Measurements from ENCODE around the gene SMARCC2. TPM values are rescaled to one million over a fixed set of nuclear protein-coding genes. Genes with fewer than 3 reads are reported as not detected.

SMARCC2 gene
- polyA plus RNA-seq, 2 of the 4 experiments (the other 2 are of a cell fraction): 51.9 to 83.9 TPM

- H3K27ac ChIP-seq: no peak overlapping the region
- no peak for DNase-seq (ENCODE audit: low read depth in 1 of 2, low spot score in 1 of 2)
- TF ChIP-seq MAZ (IDR thresholded peaks at IDR 0.05; ENCODE audit: borderline replicate concordance, low read depth, low read length) (no peak), TP53 (CRISPR knock-in tag; IDR thresholded peaks at IDR 0.05) (no peak), FOSB (CRISPR knock-in tag; IDR thresholded peaks at IDR 0.05) (peak; percentile 25; the same call in 1 of the 2 replicates), HDAC2 (IDR thresholded peaks at IDR 0.05) (no peak), CBX8 (IDR thresholded peaks at IDR 0.05) (no peak), RCOR1 (IDR thresholded peaks at IDR 0.05; ENCODE audit: low read depth, low read length) (no peak), JUN (IDR thresholded peaks at IDR 0.05) (0 out of 5 replicates have a peak, but pooled peaks have one; percentile 0 to 10), POLR2AphosphoS2 (conservative IDR thresholded peaks at IDR 0.05; ENCODE audit: low read length) (peak; percentile 80), POLR2A (IDR thresholded peaks at IDR 0.05; ENCODE audit: low read length) (no peak), RARB (CRISPR knock-in tag; IDR thresholded peaks at IDR 0.05) (no peak), ZNF302 (CRISPR knock-in tag; IDR thresholded peaks at IDR 0.05) (no peak), FOXS1 (CRISPR knock-in tag; IDR thresholded peaks at IDR 0.05) (no peak), NFE2L2 (conservative IDR thresholded peaks at IDR 0.05; ENCODE audit: low read length) (no peak), ZC3H11A (IDR thresholded peaks at IDR 0.05) (no peak), CEBPB (IDR thresholded peaks at IDR 0.05) (no peak), HES2 (IDR thresholded peaks at IDR 0.05) (no peak), RNF2 (IDR thresholded peaks at IDR 0.05; ENCODE audit: borderline replicate concordance, low read depth) (no peak), HOXA7 (CRISPR knock-in tag; IDR thresholded peaks at IDR 0.05) (peak; percentile 21; the same call in 1 of the 2 replicates), CBX2 (IDR thresholded peaks at IDR 0.05; ENCODE audit: borderline replicate concordance, low read depth) (no peak)
- TF ChIP-seq, protein P1, sequence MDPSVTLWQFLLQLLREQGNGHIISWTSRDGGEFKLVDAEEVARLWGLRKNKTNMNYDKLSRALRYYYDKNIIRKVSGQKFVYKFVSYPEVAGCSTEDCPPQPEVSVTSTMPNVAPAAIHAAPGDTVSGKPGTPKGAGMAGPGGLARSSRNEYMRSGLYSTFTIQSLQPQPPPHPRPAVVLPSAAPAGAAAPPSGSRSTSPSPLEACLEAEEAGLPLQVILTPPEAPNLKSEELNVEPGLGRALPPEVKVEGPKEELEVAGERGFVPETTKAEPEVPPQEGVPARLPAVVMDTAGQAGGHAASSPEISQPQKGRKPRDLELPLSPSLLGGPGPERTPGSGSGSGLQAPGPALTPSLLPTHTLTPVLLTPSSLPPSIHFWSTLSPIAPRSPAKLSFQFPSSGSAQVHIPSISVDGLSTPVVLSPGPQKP (IDR thresholded peaks at IDR 0.05; ENCODE audit: low read depth, low read length): no peak
- TF ChIP-seq, protein P2, sequence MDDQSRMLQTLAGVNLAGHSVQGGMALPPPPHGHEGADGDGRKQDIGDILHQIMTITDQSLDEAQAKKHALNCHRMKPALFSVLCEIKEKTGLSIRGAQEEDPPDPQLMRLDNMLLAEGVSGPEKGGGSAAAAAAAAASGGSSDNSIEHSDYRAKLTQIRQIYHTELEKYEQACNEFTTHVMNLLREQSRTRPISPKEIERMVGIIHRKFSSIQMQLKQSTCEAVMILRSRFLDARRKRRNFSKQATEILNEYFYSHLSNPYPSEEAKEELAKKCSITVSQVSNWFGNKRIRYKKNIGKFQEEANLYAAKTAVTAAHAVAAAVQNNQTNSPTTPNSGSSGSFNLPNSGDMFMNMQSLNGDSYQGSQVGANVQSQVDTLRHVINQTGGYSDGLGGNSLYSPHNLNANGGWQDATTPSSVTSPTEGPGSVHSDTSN (IDR thresholded peaks at IDR 0.05): 0 out of 2 replicates have a peak, but pooled peaks have one; percentile 32
- TF ChIP-seq, protein P3, sequence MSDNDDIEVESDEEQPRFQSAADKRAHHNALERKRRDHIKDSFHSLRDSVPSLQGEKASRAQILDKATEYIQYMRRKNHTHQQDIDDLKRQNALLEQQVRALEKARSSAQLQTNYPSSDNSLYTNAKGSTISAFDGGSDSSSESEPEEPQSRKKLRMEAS (IDR thresholded peaks at IDR 0.05): no peak
- peaks cover 27% of the 10 kb centered on the region for H3K4me1 ChIP-seq
- 83% methylated on average over 11 of the region's 11 CpGs for WGBS (ENCODE audit: missing lambda C conversion rate)
- ChIA-PET CTCF (interaction anchor here (0.6 to 10.2 kb wide), 11 partner anchors 13 to 1877 kb away, joined by 3 to 98 read pairs (median 4); partner anchors contain the start of genes ANKRD52, ESYT1, SMARCC2 and ZC3H10), POLR2A (interaction anchor here (0.6 to 0.9 kb wide), 3 partner anchors 11 to 85 kb away, joined by 3 to 4 read pairs (median 4); partner anchors contain the start of gene ESYT1)
- ATAC-seq: no peak
- H3K4me2 ChIP-seq: no peak overlapping the region
- H3K9me3 ChIP-seq: no peaks in the 10 kb centered on the region
- H3K4me3 ChIP-seq: no peak overlapping the region
- no peak for FAIRE-seq
Measured at GRCh38 chr12:56162468-56163290, 26.6 kb downstream of the SMARCC2 start.

- peak overlapping the region; percentile 94; the same call in 1 of the 3 replicates for H3K4me2 ChIP-seq
- WGBS (ENCODE audit: missing lambda C conversion rate): 93% methylated on average over 10 of the region's 10 CpGs
- no peak overlapping the region for H3K4me3 ChIP-seq
- no peak for DNase-seq (ENCODE audit: low read depth in 1 of 2, low spot score in 1 of 2)
- no peaks in the 10 kb centered on the region for H3K9me3 ChIP-seq
- peak; percentile 27; the same call in 1 of the 2 replicates for TF ChIP-seq HOXA7 (CRISPR knock-in tag; IDR thresholded peaks at IDR 0.05)
- TF ChIP-seq EP300 (IDR thresholded peaks at IDR 0.05): no peak
- TF ChIP-seq JUN (IDR thresholded peaks at IDR 0.05): peak in 1 of 2 experiments; percentile 19; a peak in 1 of 5 replicates
- TF ChIP-seq BCL3 (IDR thresholded peaks at IDR 0.05): 0 out of 3 replicates have a peak, but pooled peaks have one; percentile 29
- TF ChIP-seq, protein P4, sequence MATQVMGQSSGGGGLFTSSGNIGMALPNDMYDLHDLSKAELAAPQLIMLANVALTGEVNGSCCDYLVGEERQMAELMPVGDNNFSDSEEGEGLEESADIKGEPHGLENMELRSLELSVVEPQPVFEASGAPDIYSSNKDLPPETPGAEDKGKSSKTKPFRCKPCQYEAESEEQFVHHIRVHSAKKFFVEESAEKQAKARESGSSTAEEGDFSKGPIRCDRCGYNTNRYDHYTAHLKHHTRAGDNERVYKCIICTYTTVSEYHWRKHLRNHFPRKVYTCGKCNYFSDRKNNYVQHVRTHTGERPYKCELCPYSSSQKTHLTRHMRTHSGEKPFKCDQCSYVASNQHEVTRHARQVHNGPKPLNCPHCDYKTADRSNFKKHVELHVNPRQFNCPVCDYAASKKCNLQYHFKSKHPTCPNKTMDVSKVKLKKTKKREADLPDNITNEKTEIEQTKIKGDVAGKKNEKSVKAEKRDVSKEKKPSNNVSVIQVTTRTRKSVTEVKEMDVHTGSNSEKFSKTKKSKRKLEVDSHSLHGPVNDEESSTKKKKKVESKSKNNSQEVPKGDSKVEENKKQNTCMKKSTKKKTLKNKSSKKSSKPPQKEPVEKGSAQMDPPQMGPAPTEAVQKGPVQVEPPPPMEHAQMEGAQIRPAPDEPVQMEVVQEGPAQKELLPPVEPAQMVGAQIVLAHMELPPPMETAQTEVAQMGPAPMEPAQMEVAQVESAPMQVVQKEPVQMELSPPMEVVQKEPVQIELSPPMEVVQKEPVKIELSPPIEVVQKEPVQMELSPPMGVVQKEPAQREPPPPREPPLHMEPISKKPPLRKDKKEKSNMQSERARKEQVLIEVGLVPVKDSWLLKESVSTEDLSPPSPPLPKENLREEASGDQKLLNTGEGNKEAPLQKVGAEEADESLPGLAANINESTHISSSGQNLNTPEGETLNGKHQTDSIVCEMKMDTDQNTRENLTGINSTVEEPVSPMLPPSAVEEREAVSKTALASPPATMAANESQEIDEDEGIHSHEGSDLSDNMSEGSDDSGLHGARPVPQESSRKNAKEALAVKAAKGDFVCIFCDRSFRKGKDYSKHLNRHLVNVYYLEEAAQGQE (IDR thresholded peaks at IDR 0.05): no peak
- H3K4me1 ChIP-seq: peaks cover 33% of the 10 kb centered on the region
- POLR2A ChIA-PET: interaction anchor here (0.7 to 1.2 kb wide), 3 partner anchors 10 to 39 kb away, joined by 3 to 4 read pairs (median 4); partner anchors contain the start of genes ESYT1 and MYL6B
- CTCF ChIA-PET: interaction anchor here (0.6 to 10.2 kb wide), 14 partner anchors 10 to 1876 kb away, joined by 3 to 98 read pairs (median 4); partner anchors contain the start of genes ANKRD52, ESYT1, RNF41 and SMARCC2
- no peak overlapping the region for H3K27ac ChIP-seq
- FAIRE-seq: no peak
- ATAC-seq: no peak
Measured at GRCh38 chr12:56161690-56162351, 27.5 kb downstream of the SMARCC2 start.
